ENCODE measurements around the gene HRC.
"Not testable (repeated sequence)": the region's sequence is repeated elsewhere in the genome, so short reads cannot be mapped to it uniquely, and the experiment has no call there.

The HRC gene

DNA sequence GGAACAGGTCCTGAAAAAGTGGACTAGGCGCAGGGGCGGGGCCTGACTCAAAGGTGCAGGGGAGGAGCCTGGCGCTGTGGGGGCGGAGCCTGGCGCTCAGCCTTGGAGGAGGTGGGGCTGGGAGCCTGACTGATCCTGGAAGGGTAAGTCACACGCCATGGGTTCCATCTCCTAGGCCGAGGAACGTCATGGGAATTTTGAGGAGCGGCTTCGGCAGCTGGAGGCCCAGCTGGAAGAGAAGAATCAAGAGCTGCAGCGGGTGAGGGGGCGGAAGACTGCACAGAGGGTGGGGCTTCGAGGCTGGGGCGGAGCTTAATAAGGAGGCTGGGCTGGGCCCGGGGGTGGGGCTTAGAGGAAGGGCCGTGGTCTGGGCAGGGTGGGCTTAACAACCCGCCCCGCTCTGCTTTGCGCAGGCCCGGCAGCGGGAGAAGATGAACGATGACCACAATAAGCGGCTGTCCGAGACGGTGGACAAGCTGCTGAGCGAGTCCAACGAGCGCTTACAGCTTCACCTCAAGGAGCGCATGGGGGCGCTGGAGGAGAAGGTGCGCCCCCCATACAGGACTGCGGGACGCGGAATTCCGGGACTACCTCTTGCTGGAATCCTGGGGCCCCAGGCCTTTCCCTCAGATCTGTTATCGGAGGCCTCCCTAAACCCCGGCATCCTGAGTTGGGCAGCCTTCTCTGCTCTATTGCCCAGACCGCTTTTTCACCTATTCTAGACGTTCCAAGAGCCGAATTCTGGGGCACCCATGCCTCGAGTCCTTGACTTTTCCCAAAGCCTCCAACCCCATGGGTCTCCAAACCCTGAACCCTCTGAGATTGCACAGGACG lies 21.4 kb downstream of the HRC start:
- no peak for DNase-seq

DNA sequence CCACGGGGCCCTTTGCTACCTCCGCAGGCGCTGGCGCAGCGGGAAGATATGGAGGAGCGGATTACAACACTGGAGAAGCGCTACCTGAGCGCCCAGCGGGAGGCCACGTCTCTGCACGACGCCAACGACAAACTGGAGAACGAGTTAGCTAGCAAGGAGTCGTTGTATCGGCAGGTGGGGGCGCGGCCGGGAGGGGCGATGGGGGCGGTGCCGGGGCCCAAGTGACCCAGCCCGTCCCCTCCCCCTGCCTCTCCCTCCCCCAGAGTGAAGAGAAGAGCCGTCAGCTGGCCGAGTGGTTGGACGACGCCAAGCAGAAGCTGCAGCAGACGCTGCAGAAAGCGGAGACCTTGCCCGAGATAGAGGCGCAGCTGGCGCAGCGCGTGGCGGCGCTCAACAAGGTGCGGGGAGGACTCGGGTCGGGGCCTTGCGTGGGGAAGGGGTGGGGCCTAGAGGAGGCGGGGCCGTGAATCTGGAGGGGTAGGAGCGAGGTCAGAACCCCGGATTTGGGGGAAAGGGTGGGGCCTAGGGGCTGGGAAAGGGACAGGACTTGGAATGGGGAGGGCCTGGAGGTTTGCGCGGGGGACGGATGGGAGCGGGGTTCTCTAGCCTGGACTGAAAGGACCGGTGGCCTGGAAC lies 22.1 kb downstream of the HRC start:
- DNase-seq, result no peak

DNA sequence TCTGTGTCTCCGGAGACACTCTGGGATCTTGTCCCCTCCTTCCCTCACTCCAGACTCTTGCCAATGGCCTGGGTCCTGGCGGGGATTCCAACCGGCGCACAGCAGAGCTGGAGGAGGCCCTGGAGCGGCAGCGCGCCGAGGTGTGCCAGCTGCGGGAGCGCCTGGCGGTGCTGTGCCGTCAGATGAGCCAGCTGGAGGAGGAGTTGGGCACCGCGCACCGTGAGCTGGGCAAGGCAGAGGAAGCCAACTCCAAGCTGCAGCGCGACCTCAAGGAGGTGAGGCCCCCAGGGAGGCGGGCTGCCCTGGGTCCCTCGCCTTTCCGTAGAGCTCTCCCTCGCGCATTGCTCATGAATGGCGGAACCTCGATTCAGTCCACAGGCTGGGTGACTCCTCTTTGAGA lies 24.9 kb downstream of the HRC start:
- no peak for DNase-seq

DNA sequence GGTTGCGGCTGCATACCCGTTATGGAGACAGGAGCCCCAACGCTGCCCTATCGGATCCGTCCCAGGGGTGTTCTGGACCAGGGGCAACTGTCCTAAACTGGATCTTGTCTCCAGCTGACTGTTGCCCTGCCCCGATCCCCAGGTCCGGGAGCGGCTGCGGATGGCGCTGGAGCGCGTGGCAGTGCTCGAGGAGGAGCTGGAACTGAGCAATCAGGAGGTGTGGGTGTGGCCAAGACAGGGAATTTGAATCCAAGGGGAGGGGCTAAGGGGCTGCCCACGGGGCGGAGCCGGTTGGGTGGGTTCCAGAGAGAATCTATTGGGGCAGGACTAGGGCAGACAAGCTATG lies 26.0 kb downstream of the HRC start:
- DNase-seq, result no peak

DNA sequence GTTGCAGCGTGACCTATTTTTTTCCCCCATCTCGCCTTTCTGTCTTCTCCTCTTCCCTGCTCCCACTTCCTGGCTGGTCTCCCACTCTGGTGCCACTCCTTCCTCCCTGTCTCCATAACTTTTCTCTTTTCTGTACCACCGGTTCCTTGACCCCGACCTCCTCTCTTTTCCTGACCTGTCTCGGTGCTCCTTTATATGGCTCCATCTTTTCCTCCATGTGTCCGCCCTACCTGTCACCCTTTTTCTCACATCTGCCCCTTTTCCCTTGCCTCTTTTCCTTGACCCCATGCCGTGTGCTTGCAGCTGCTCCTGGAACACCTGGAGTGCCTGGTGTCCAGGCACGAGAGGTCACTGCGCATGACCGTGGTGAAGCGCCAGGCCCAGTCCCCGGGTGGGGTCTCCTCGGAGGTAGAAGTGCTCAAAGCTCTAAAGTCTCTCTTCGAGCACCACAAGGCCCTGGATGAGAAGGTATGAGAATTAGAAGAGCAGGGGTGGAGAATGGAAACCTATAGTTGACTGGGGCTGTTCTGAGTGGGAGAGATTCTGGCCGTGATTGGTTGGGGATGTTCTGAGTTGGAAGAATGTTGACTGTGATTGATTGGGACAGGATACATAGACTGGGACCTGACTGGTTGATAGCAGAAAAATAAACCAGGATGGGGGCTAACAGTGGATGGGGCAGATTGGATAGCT lies 26.5 kb downstream of the HRC start:
- no peak for DNase-seq

DNA sequence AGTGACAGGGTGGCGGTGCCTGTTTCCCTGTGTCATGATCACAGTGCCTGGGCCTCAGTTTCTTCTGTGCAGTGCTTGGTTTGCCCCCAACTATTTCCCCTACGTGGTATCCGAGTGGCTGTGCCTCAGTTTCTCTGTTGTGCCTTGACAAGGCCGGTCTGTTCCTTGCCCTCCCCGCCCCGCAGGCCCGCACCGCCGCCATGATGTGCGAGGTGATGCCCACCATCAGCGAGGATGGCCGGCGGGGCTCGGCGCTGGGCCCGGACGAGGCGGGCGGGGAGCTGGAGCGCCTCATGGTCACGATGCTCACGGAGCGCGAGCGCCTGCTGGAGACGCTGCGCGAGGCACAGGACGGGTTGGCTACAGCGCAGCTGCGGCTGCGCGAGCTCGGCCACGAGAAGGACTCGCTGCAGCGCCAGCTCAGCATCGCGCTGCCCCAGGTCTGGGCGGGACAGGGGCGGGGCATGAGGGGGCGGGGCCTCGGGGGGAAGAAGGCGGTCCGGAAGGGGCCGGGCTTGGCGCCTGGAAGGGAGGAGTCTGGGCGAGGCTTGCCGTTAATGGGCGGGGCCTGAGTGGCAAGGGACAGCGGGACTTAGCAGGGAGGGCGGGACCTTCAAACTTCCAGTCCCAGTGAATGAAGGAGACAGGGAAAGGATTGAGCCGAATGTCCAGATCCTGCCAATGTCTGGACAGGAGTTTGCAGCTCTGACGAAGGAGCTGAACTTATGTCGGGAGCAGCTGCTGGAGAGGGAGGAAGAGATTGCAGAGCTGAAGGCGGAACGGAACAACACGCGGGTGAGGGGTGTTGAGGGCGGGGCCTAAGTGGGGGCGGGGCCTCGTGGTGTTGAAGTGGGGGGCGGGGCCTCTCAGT lies 27.3 kb downstream of the HRC start:
- peak; percentile 95 for DNase-seq

DNA sequence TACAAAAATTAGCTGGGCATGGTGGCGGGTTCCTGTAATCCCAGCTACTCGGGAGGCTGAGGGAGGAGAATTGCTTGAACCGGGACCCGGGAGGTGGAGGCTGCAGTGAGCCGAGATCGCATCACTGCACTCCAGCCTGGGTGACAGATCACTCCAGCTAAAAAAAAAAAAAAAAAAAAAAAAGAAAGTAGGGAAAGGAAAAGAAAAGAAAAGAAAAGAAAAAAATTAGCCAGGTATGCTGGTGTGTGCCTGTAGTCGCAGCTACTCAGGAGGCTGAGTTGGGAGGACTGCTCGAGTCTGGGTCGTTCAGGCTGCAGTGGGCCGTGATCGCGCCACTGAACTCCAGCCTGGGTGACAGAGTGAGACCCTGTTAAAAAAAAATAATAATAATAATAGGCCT lies 28.0 kb downstream of the HRC start:
- not testable (repeated sequence) for DNase-seq

DNA sequence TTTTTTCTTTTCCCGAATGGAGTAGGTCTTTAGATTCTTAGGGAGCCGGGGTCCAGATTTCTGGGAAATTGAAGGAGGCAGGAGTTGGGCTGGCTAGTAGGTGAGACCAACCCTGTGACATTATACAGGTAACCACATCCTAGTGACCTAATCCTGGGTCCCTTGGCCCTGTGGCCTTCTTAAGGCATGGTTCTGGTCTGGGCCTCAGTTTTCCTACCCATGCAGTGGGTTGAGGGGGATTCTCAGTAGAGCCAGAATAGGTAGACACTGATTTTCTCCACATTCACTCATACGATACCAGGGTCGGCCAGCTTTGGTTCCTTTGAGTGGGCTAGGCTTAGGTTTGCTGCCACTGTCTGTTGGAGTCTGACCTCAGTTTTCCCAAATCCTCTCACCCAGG lies 28.6 kb downstream of the HRC start:
- DNase-seq, result no peak

DNA sequence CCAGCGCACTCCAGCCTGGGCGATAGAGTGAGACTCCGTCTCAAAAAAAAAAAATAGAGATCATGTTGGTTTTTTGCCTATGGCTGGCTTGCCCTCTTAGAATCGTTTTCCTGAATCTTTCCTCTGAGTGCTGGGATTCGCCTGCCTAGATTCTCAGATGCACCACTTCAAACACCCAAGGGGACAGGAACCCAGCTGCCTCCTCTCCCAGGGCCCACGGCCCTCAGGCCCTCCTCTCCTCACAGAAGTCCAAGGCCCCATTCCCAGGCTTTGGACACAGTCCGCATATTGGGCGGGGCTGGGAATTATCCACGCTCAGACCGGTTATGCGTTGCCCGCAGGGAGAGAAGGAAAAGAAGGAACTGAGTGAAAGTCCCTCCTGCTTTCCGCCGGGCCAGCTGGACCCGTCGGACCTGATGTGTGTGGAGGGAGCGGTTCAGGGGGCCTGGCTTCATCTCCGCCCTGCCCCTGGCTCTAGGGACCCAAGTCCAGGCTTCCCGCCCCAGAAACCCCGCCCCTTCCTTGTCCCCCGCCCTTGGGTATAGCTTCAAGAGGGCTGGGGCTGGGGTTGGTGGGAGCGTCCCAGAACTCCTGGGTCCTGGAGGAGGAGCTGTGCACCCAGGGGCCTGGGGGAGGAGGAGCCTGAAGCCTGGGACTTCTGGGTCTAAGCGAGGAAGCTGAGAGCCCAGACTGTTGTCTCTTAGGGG lies 30.0 kb downstream of the HRC start:
- no peak for DNase-seq

DNA sequence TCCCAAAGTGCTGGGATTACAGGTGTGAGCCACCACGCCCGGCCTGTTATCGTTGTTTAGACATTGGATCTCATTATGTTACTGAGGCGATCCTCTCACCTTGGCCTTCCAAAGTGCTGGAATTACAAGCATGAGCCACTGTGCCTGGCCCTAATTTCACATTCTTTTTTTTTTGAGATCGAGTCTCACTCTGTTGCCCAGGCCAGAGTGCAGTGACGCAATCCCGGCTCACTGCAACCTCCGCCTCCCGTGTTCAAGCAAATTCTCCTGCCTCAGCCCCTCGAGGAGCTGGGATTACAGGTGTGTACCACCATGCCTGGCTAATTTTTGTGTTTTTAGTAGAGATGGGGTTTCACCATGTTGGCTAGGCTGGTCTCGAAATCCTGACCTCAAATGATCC lies 31.9 kb downstream of the HRC start:
- DNase-seq, result not testable (repeated sequence)

DNA sequence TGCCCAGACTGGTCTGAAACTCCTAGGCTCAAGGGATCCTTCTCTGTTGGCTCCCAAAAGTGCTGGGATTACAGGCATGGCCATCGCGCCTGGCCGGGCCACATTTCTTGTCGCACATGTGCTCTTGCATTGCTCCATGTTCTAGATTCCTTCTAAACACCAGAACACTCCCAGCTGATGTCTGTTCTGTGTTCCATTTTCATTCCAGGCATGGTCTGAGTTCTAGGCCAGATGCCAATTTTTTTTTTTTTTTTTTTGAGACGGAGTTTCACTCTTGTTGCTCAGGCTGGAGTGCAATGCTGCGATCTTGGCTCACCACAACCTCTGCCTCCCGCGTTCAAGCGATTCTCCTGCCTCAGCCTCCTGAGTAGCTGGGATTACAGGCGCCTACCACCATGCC lies 33.4 kb downstream of the HRC start:
- DNase-seq, result peak; percentile 59

DNA sequence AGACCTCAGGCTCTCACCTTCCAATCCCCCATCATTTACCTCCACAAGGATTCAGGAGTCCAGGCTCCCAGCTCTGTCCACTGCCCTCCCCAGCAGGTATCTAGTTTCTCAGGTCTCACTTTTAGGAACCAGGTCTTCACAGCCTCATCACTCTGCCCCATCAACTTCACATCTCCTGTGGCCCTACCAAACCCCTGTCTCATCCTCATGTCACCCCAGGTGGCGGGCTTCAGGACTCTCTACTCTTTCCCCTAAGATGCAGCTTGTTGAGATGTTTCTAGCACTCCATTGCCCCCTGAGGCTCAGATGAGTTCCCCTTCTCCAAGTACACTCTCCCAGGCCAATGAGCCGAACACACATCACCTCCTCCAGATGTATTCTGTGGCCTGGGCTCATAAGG lies 34.3 kb downstream of the HRC start:
- no peak for DNase-seq

DNA sequence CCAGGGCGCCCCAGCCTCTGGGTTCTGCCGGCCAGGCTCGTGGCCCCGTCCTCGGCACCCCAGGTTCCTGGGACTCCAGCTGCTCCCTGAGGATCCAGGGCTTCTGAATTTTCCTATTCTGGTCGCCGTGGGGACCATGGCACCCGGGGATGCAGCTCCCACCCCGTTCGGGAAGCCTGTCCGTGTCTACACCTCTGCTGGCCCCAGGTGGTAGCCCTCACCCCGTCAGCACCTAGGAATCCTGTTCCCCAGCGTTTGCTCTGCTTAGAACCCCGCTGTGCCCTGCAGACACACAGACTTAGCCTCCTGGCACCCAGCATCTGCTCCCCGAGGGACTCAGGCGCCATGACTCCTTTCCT lies 34.9 kb downstream of the HRC start:
- DNase-seq, result no peak

DNA sequence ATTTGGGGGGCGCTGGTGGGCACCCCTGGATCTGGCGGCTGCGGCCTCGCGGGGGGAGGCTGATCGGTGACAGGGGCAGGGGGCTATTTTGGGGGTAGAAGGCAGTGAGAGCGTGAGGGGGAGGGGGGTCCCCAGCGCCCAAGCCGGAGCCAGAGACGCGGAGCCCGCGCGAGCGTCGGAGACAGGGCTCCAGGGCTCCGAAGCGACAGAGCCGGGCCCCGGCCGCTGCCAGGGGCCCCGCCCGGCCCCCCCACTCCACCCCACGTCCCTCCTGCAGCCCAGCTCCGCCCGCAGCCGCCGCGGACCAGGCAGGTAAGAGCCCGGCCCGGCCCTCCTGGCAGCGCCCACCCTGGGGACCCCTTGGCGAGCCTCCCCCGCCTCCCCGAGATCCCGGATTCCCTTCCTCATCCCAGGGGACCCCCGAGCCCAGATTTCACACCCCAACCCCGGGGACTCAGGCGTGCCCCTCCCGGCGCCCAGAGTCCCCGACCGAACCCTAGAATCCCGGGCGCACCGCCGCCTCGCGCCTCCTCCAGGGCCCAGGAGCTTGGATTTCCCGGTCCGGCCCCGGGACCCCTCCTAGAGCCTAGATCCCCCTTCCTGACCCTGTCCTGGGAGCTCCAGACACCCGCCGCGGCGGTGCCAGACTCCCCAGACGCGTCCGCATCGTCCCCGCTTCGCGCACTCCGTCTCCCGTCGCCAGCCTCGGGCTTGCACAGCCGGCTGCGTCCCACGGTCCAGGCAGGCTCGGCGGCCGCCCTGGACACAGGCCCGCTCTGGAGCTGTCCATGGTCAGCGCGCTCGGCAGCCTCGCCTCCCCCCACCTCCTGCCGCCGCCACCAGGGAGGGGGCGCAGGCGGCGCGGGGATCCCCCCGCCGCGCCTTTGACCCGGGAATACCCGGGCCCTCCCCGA lies 35.5 kb downstream of the HRC start, which contains the start of gene PPFIA3:
PPFIA3 (plus strand) TSS at position 134 of the 914 bp plus-strand sequence. CDS start 8,330 bp downstream, outside the sequence.
- DNase-seq, result peak; percentile 29

DNA sequence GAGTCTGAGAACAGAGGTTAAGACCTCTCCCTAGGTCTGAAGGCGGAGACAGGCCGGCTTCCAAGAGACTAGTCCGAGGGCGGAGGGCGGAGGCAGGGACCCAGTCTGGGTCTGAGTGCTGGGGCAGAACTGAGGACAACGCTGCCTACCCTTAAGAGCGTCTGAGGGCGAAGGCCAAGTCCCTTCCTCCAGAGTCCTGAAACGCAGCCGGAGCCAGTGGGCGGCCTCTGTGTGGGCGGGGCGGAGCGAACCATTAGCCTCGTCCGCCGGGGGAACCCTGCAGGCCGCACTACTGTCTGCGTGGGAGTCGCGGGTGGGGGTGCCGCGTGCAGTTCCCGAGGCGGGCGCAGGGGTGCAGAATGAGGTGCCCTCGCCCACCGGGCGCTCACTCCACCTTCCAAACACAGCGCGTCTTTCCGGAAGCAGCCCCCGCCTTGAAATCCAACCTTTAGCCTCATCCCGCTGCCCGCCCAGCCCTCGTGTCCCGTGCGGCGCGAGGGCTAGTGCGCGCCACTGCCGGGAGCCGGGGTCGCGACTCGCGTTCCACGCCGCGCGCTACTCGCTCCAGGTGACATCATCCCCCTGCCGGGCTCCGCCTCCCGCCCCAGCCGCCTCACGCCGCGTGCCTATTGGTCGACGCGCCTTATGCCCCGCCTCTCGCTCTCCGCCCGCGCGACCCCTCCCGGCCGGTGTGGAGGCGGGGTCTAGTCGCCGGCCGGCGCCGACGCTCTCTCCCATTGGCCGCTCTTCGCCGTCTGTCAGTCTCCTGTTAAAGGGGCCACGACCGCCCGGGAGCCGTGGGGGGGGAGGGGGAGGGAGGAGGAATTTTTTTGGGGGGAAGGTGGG lies 36.4 kb downstream of the HRC start, which contains the start of gene C19orf73:
C19orf73 (minus strand) TSS at position 579 of the 846 bp plus-strand sequence; CDS start at position 458, 121 bp downstream.
- peak; percentile 93 for DNase-seq

DNA sequence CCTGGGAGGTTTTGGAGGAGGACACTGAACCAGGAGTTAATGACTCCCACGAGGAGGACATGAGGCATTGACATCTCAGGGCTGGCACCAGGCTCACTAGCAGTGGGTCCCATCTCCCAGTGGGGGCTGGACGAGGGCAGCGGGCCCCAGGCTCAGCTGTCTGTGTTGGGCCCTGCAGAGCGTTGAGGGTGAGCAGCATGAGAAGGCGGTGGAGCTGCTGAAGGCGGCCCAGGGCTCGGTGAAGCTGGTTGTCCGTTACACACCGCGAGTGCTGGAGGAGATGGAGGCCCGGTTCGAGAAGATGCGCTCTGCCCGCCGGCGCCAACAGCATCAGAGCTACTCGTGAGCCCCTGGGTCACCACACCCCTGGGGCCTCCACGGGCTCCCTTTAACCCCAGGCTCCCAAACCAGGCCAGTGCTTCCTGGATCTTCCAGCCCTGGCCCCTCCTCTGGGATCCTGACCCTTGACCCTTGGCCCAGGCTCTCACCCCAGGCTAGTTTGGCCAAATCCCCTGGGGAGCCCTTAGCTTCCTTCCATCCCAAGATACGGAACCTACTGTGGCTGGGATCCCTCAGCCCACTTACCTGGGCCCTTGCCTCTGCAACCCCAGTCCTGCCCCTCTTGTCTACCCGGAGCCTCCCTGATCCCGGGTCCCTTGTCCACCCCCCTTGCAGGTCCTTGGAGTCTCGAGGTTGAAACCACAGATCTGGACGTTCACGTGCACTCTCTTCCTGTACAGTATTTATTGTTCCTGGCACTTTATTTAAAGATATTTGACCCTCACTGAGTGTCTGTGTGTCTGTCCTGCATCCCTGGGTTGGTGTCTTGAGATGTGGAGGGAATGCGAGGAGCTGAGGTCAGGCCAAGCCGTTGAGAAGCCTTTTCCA lies 37.3 kb downstream of the HRC start:
- no peak for DNase-seq

DNA sequence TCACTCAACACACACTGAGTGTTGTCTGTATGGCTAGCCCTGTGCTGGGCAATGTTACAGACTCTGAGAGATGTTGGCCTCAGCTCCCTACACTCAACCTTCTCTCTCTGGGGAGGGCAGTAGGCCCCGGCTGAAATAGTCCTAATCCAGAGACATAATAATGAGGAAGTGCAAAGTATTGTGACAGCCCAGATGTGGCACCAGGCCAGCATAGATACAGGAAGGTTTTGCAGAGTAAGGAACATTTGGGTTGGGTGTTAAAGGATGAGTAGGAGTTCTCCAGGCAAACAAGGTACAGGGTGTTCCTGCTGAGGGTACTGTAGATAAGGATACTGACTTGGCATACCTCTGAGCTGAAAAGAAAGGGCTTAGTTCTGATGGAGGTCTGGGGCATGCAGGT lies 38.7 kb downstream of the HRC start:
- DNase-seq, result peak; percentile 36

DNA sequence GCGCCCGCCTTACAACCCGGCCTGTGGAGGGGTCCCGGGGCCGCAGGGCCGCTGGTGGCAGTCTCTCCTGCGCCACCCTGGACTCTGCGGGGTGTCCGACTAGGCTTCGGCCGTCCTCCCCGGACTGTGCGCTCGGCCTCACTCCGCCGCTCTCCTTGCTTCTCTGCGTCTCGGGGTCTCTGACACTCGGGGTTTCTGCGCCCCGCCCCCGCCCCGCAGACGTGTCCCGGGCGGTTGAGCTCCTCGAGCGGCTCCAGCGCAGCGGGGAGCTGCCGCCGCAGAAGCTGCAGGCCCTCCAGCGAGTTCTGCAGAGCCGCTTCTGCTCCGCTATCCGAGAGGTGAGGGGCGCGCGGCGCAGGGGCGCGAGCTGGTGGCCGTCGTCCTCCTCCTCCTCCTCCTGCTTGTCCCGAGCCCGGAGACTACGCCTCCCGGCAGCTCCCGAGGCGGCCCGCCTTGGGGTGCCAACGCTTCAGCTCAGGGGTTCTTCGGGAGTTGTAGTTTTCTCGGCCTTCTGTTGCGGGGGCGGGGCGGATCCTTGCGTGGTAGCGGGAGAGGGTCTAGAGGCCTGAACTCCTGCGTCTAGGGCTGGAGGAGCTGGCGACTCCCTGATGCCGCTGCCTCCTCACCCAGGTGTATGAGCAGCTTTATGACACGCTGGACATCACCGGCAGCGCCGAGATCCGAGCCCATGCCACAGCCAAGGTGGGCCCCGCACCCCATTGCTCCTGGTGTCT lies 40.4 kb downstream of the HRC start:
- DNase-seq, result peak; percentile 46

Data from RPMI8226 (cell line).